ENCODE data around the gene NPPA. TPM values are rescaled to one million over a fixed set of nuclear protein-coding genes. Genes with fewer than 3 reads are reported as not detected.

NPPA gene
- total and polyA plus RNA-seq, 9 of the 15 experiments (the other 6 are each of a cell fraction or from before 2014, with no cell fraction given), result not detected

DNA sequence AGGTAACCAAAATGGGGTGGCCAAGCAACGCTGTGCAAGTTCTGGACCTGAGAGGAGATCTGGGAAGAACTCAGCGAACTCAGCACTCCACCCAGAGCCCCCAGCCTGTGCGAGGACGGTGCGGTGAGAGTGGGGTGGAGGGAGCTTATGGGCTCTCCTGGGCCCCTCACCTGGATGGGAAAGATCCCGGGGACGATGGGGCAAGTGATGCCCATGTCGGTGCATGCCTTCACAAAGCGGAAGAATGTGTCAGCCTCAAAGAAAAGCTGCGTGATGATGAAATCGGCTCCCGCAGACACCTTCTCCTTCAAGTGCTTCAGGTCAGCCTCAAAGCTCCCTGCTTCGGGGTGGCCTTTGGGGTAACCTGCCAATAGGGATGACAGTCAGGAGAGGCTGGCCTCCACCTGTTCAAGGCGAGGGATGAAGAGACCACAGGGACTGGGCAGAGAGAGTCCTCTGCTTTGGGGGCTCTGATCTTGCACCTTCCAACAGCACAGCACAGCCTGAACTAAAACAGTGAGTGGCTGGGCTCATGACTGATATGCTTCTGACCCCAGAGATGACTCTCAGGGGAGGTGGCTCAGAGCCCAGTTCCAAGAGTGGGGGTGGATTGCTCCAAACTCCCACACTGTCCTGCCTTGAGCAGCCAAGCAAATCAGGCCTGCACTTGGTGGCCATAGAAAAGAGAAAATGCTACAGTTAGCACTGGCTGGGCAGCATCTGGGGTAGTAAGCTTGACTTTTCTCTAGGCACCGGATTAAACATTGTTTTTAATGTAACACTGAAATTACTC is 51.4 kb downstream of the NPPA start (continued):
- TF ChIP-seq HEY1 (CRISPR knock-in tag; IDR thresholded peaks at IDR 0.05; ENCODE audit: borderline replicate concordance) (no peak), ZNF830 (CRISPR knock-in tag; IDR thresholded peaks at IDR 0.05) (no peak), ZFP30 (CRISPR knock-in tag; IDR thresholded peaks at IDR 0.05; ENCODE audit: borderline replicate concordance) (no peak), ZNF347 (CRISPR knock-in tag; IDR thresholded peaks at IDR 0.05; ENCODE audit: low read depth) (no peak), NFATC3 (IDR thresholded peaks at IDR 0.05) (peak; percentile 18; the same call in 1 of the 2 replicates), ZNF354B (CRISPR knock-in tag; IDR thresholded peaks at IDR 0.05) (peak; percentile 65; the same call in 1 of the 2 replicates), ZNF764 (CRISPR knock-in tag; IDR thresholded peaks at IDR 0.05; ENCODE audit: low read depth) (no peak), STAT5A (IDR thresholded peaks at IDR 0.05; ENCODE audit: borderline replicate concordance, low read length) (no peak), ZNF79 (CRISPR knock-in tag; IDR thresholded peaks at IDR 0.05; ENCODE audit: low read depth) (no peak; the same call in 1 of the 2 replicates), SAFB (IDR thresholded peaks at IDR 0.05; ENCODE audit: borderline replicate concordance, low read depth, low read length) (no peak), POLR2AphosphoS5 (IDR thresholded peaks at IDR 0.05; ENCODE audit: control insufficient read depth, insufficient read depth, low read depth, low read length) (peak; percentile 70), KHSRP (IDR thresholded peaks at IDR 0.05) (no peak), ILK (tag; IDR thresholded peaks at IDR 0.05; ENCODE audit: borderline replicate concordance, low read depth) (no peak), KDM4B (IDR thresholded peaks at IDR 0.05; ENCODE audit: borderline replicate concordance in 2 of 2, low read depth in 1 of 2) (no peak), YBX1 (IDR thresholded peaks at IDR 0.05) (no peak), SETDB1 (IDR thresholded peaks at IDR 0.05; ENCODE audit: low read length) (no peak), RHOXF2B (CRISPR knock-in tag; conservative IDR thresholded peaks at IDR 0.05) (no peak), ZFPM2 (CRISPR knock-in tag; IDR thresholded peaks at IDR 0.05) (no peak), CREB1 (IDR thresholded peaks at IDR 0.05) (no peak), CREB1 (CRISPR knock-in tag; IDR thresholded peaks at IDR 0.05) (no peak)
- TF ChIP-seq, protein P1, sequence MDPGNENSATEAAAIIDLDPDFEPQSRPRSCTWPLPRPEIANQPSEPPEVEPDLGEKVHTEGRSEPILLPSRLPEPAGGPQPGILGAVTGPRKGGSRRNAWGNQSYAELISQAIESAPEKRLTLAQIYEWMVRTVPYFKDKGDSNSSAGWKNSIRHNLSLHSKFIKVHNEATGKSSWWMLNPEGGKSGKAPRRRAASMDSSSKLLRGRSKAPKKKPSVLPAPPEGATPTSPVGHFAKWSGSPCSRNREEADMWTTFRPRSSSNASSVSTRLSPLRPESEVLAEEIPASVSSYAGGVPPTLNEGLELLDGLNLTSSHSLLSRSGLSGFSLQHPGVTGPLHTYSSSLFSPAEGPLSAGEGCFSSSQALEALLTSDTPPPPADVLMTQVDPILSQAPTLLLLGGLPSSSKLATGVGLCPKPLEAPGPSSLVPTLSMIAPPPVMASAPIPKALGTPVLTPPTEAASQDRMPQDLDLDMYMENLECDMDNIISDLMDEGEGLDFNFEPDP (CRISPR knock-in tag; IDR thresholded peaks at IDR 0.05), result no peak
- TF ChIP-seq, protein P2, sequence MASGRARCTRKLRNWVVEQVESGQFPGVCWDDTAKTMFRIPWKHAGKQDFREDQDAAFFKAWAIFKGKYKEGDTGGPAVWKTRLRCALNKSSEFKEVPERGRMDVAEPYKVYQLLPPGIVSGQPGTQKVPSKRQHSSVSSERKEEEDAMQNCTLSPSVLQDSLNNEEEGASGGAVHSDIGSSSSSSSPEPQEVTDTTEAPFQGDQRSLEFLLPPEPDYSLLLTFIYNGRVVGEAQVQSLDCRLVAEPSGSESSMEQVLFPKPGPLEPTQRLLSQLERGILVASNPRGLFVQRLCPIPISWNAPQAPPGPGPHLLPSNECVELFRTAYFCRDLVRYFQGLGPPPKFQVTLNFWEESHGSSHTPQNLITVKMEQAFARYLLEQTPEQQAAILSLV (tag; IDR thresholded peaks at IDR 0.05), result peak; percentile 46; the same call in 1 of the 2 replicates
- TF ChIP-seq, protein P3, sequence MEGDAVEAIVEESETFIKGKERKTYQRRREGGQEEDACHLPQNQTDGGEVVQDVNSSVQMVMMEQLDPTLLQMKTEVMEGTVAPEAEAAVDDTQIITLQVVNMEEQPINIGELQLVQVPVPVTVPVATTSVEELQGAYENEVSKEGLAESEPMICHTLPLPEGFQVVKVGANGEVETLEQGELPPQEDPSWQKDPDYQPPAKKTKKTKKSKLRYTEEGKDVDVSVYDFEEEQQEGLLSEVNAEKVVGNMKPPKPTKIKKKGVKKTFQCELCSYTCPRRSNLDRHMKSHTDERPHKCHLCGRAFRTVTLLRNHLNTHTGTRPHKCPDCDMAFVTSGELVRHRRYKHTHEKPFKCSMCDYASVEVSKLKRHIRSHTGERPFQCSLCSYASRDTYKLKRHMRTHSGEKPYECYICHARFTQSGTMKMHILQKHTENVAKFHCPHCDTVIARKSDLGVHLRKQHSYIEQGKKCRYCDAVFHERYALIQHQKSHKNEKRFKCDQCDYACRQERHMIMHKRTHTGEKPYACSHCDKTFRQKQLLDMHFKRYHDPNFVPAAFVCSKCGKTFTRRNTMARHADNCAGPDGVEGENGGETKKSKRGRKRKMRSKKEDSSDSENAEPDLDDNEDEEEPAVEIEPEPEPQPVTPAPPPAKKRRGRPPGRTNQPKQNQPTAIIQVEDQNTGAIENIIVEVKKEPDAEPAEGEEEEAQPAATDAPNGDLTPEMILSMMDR (IDR thresholded peaks at IDR 0.05 in 2 of 3, conservative IDR thresholded peaks at IDR 0.05 in 1 of 3; ENCODE audit: insufficient read depth in 2 of 3, low read depth in 1 of 3, low read length in 3 of 3), result no peak
- TF ChIP-seq, protein P4, sequence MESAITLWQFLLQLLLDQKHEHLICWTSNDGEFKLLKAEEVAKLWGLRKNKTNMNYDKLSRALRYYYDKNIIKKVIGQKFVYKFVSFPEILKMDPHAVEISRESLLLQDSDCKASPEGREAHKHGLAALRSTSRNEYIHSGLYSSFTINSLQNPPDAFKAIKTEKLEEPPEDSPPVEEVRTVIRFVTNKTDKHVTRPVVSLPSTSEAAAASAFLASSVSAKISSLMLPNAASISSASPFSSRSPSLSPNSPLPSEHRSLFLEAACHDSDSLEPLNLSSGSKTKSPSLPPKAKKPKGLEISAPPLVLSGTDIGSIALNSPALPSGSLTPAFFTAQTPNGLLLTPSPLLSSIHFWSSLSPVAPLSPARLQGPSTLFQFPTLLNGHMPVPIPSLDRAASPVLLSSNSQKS (CRISPR knock-in tag; IDR thresholded peaks at IDR 0.05), result no peak

Measured in K562 (cell line).